Measurements from ENCODE around the gene FEZF2.

DNA sequence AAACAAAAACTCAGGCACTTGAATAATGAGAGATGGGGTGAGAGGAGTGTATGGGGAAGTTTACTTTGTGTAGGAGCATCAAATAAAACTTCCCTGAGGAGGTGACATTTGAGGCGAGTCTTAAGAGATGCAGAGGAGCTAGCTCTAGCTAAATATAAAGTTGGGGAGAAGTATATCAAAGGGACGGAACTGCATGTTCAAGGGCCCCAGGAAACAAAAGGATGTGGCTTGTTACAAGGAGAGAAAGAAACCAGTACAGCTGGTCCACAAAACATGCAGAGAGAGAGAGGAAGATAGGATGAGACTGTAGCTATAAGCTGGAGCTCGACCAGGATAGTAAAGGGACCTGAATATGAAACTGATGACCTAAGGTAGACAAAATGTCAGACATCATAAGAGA, 17.6 kb downstream of the FEZF2 start:
- TF ChIP-seq, protein P1, sequence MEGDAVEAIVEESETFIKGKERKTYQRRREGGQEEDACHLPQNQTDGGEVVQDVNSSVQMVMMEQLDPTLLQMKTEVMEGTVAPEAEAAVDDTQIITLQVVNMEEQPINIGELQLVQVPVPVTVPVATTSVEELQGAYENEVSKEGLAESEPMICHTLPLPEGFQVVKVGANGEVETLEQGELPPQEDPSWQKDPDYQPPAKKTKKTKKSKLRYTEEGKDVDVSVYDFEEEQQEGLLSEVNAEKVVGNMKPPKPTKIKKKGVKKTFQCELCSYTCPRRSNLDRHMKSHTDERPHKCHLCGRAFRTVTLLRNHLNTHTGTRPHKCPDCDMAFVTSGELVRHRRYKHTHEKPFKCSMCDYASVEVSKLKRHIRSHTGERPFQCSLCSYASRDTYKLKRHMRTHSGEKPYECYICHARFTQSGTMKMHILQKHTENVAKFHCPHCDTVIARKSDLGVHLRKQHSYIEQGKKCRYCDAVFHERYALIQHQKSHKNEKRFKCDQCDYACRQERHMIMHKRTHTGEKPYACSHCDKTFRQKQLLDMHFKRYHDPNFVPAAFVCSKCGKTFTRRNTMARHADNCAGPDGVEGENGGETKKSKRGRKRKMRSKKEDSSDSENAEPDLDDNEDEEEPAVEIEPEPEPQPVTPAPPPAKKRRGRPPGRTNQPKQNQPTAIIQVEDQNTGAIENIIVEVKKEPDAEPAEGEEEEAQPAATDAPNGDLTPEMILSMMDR (IDR thresholded peaks at IDR 0.05; ENCODE audit: low read depth, low read length, poor library complexity, severe bottlenecking) = no peak
- TF ChIP-seq EZH2phosphoT487 (IDR thresholded peaks at IDR 0.05; ENCODE audit: borderline replicate concordance, low read length) = no peak
